ENCODE results near the gene ANKUB1. TPM values are rescaled to one million over a fixed set of nuclear protein-coding genes. Genes with fewer than 3 reads are reported as not detected.

The ANKUB1 gene
- total RNA-seq, 1 experiment from 2014 or later = not detected

- TF ChIP-seq ARID4B (CRISPR knock-in tag; IDR thresholded peaks at IDR 0.05; ENCODE audit: borderline replicate concordance) (no peak), FOXK1 (CRISPR knock-in tag; IDR thresholded peaks at IDR 0.05) (no peak)
Observed at GRCh38 chr3:149790268-149790667, 2.1 kb downstream of the ANKUB1 start (continued).

- CTCF ChIA-PET = interaction anchor here (1.3 kb wide), 1 partner anchor 13 kb away, joined by 3 read pairs; no protein-coding TSS in a partner anchor
Observed at GRCh38 chr3:149784064-149784704, 8.2 kb downstream of the ANKUB1 start.

GRCh38 chr3:149783576-149783975 lies 8.8 kb downstream of the ANKUB1 start:
- no peak for ATAC-seq
- Mint-ChIP-seq H3K36me3 (no peaks in the 10 kb centered on the region), H3K27me3 (ENCODE audit: low read depth) (no peaks in the 10 kb centered on the region; the same call in none of the 2 replicates), H3K4me1 (peaks cover 4% of the 10 kb centered on the region; the same call in 1 of the 2 replicates), H3K27ac (no peak overlapping the region), H3K4me3 (no peak overlapping the region), H3K9me3 (no peaks in the 10 kb centered on the region)
- DNase-seq (ENCODE audit: low spot score) = no peak
- POLR2A ChIA-PET = no interaction called here
- CTCF ChIA-PET = interaction anchor here (1.3 kb wide), 1 partner anchor 12 kb away, joined by 3 read pairs; no protein-coding TSS in a partner anchor
- TF ChIP-seq GRHL2 (CRISPR knock-in tag; IDR thresholded peaks at IDR 0.05; ENCODE audit: insufficient replicate concordance, severe bottlenecking) = no peak

More at GRCh38 chr3:149784064-149784704, 8.2 kb downstream of the ANKUB1 start:
- no peak for DNase-seq (ENCODE audit: low spot score)
- no peak overlapping the region for H3K27ac Mint-ChIP-seq
- TF ChIP-seq NFYB (CRISPR knock-in tag; conservative IDR thresholded peaks at IDR 0.05; ENCODE audit: low read depth) (0 out of 2 replicates have a peak, but pooled peaks have one; percentile 8), USF2 (CRISPR knock-in tag; IDR thresholded peaks at IDR 0.05) (peak; percentile 56; the same call in 1 of the 2 replicates), GABPB1 (CRISPR knock-in tag; IDR thresholded peaks at IDR 0.05) (no peak), USF1 (CRISPR knock-in tag; IDR thresholded peaks at IDR 0.05) (peak; percentile 35; the same call in 1 of the 2 replicates)
- H3K4me3 Mint-ChIP-seq = no peak overlapping the region
- POLR2A ChIA-PET = no interaction called here
- H3K36me3 Mint-ChIP-seq = no peaks in the 10 kb centered on the region
- H3K9me3 Mint-ChIP-seq = no peaks in the 10 kb centered on the region
- no peaks in the 10 kb centered on the region; the same call in none of the 2 replicates for H3K27me3 Mint-ChIP-seq (ENCODE audit: low read depth)
- peaks cover 4% of the 10 kb centered on the region; the same call in 1 of the 2 replicates for H3K4me1 Mint-ChIP-seq
- ATAC-seq = peak; percentile 73

- ATAC-seq (no peak), DNase-seq (ENCODE audit: low spot score) (no peak)
- Mint-ChIP-seq H3K36me3 (no peaks in the 10 kb centered on the region), H3K4me3 (no peak overlapping the region), H3K27me3 (ENCODE audit: low read depth) (no peaks in the 10 kb centered on the region; the same call in 1 of the 2 replicates), H3K27ac (no peak overlapping the region), H3K9me3 (no peaks in the 10 kb centered on the region), H3K4me1 (peaks cover 4% of the 10 kb centered on the region; the same call in 1 of the 2 replicates)
- ChIA-PET POLR2A (interaction anchor here (0.6 kb wide), 1 partner anchor 97 kb away, joined by 4 read pairs; no protein-coding TSS in a partner anchor), CTCF (interaction anchor here (0.8 to 2.0 kb wide), 5 partner anchors 9 to 26 kb away, joined by 3 to 17 read pairs (median 4); no protein-coding TSS in a partner anchor)
- no peak for TF ChIP-seq USF1 (CRISPR knock-in tag; IDR thresholded peaks at IDR 0.05)
- TF ChIP-seq JAZF1 (CRISPR knock-in tag; IDR thresholded peaks at IDR 0.05) = no peak
- no peak for TF ChIP-seq ATF2 (CRISPR knock-in tag; IDR thresholded peaks at IDR 0.05; ENCODE audit: borderline replicate concordance, low read depth)
- no peak for TF ChIP-seq ZNF263 (CRISPR knock-in tag; IDR thresholded peaks at IDR 0.05; ENCODE audit: low read depth)
- no peak for TF ChIP-seq ZNF396 (CRISPR knock-in tag; IDR thresholded peaks at IDR 0.05; ENCODE audit: borderline replicate concordance)
- no peak for TF ChIP-seq MLX (CRISPR knock-in tag; IDR thresholded peaks at IDR 0.05)
- TF ChIP-seq AR (CRISPR knock-in tag; IDR thresholded peaks at IDR 0.05) = no peak
- TF ChIP-seq NR2C2 (CRISPR knock-in tag; IDR thresholded peaks at IDR 0.05) = no peak
- no peak for TF ChIP-seq IRF2 (CRISPR knock-in tag; IDR thresholded peaks at IDR 0.05; ENCODE audit: borderline replicate concordance, low read depth)
Observed at GRCh38 chr3:149781741-149782140, 10.6 kb downstream of the ANKUB1 start.

All from WTC11 (cell line).